T-helper 1 cell treated with Interleukin-12 subunit alpha and Interleukin-12 subunit beta and Interleukin-4 antibody, amounts not matched to agents 30 ng/mL and 1 ng/mL, for 36 hours (primary cell): ENCODE data around the gene ARMC5. TPM values are rescaled to one million over a fixed set of nuclear protein-coding genes. Genes with fewer than 3 reads are reported as not detected.
"Not testable (repeated sequence)": the region's sequence is repeated elsewhere in the genome, so short reads cannot be mapped to it uniquely, and the experiment has no call there.

ENCODE experiments used
- intact Hi-C: fragments of 100-400 bp; cut with micrococcal nuclease; formaldehyde crosslinking; loops from one replicate; pipeline ENCODE4 v1.15.1; 2024
- total RNA-seq: library from RNA; stranded (reverse); gene quantifications from 2 replicates; pipeline ENCODE4 v1.2.3, GENCODE V29; 2022

Gene ARMC5
- total RNA-seq, 1 donor from 2014 or later, result 15.2 TPM

DNA sequence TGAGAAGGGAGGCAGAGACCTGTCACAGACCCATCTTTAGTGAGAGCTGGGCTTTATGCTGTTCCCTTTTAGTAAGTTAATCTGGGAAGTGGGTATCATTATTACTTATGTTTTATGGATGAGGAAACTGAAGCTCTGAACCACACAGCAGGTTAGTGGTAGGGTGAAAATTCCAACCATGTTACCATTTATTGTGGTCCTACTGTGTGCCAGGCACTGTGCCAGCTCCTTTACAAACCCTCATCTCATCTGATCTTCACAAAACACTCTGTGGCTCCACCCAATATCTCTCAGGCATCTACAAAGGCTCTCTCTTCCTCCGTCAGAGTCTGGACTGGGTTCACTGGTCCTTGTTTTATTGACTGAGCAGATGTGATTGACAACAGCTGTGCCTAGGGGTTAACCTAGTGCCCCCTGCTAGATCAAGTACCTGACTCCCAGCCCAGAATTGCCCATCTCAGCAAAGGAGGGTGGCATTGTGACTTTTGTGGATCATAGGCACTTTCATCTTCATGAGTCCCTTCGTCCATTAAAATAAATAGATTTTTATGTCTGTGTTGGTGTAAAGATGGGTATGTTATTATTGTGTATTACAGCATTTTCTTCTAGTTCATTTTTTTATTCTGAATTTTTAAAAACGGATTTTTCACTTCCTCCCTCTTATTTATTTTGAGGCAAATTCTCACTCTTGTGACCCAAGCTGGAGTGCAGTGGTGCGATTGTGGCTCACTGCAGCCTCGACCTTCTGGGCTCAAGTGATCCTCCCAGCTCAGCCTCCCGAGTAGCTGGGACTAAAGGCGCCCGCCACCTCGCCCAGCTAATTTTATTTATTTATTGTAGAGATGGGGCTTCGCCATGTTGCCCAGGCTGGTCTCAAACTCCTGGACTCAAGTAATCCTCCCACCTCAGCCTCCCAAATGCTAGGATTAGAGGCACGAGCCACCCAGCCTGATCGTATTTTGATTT is 15.8 kb downstream of the ARMC5 start:
- intact Hi-C loops, result loop anchor here (5.0 kb wide), 3 partner anchors 48 to 392 kb away; partner anchors contain the start of gene COX6A2

DNA sequence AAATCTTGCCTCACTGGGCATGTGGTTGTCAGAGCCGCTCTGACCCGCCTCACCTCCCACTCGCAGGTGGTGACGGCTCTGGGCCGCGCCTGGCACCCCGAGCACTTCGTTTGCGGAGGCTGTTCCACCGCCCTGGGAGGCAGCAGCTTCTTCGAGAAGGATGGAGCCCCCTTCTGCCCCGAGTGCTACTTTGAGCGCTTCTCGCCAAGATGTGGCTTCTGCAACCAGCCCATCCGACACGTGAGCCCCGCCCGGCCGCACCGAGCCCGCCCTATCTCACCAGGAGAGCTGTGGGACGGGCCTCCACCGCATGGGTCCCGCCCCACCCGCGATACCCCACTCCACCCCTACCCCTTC is 16.6 kb downstream of the ARMC5 start:
- intact Hi-C loops, result loop anchor here (1.0 to 5.0 kb wide), 5 partner anchors 11 to 391 kb away; partner anchors contain the start of gene COX6A2

GRCh38 chr16:31476303-31477219 is 17.3 kb downstream of the ARMC5 start:
- intact Hi-C loops, result loop anchor here (1.0 to 5.0 kb wide), 6 partner anchors 11 to 391 kb away; partner anchors contain the start of genes ARMC5 and COX6A2

- intact Hi-C loops, result loop anchor here (1.0 to 5.0 kb wide), 4 partner anchors 18 to 390 kb away; partner anchors contain the start of genes ARMC5 and COX6A2
These were observed 18.2 kb downstream of the ARMC5 start for GRCh38 chr16:31477220-31478216.

- intact Hi-C loops, result loop anchor here (5.0 kb wide), 3 partner anchors 52 to 388 kb away; partner anchors contain the start of gene COX6A2
These were observed 19.7 kb downstream of the ARMC5 start for GRCh38 chr16:31478956-31479355.

- intact Hi-C loops, result loop anchor here (5.0 kb wide), 3 partner anchors 52 to 388 kb away; partner anchors contain the start of gene COX6A2
These were observed 20.4 kb downstream of the ARMC5 start for GRCh38 chr16:31479751-31480150.

- intact Hi-C loops, result no loop called here
These were observed 21.7 kb downstream of the ARMC5 start for GRCh38 chr16:31480851-31481536.

DNA sequence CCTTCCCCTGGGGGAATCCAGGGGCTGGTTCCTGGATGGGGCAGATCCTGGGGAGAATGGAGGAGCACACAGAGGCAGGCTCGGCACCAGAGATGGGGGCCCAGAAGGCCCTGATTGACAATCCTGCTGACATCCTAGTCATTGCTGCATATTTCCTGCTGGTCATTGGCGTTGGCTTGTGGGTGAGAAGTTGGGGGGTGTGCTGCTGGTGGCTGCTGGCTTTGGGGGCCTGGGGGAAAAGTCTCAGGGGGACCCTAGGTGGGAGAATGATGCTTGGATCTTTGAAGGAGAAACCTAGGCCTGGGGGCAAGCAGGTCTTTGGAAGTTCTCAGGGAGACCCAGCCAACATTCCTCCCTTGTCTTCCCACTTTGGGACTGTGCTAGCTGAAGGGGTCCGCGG is 23.8 kb downstream of the ARMC5 start, which contains the start of gene SLC5A2:
Gene SLC5A2 (plus strand): TSS at position 43 of the 400 bp plus-strand sequence. CDS start 14 bp downstream, at position 57.
- intact Hi-C loops, result no loop called here

- intact Hi-C loops, result not testable (repeated sequence)
These were observed 24.7 kb downstream of the ARMC5 start for GRCh38 chr16:31484048-31484447.

DNA sequence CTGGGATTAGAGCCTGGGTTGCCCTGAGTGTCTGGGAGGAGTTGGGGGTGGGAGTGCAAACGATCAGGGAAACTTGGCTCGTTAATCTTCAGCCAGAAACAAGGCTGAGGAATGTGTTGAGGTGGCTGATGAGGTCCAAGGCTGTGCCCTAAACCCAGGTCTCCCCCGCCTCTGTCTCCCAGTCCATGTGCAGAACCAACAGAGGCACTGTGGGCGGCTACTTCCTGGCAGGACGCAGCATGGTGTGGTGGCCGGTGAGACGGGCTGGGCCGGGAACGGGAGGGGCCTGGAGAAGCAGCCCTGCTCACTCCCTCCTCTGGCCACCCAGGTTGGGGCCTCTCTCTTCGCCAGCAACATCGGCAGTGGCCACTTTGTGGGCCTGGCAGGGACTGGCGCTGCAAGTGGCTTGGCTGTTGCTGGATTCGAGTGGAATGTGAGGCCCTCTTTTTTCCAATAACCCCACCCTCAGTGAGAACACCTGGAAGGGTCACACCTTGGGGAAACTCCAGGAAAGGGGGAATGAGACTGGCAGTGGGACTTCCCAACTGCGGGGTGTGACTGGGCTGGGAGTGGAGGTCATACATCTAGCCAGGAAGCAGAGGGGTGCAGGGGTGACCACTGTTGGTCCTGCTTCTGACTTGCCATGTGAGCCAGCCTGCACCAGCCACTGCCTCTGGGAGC is 25.3 kb downstream of the ARMC5 start:
- intact Hi-C loops, result no loop called here

- intact Hi-C loops, result no loop called here
These were observed 26.3 kb downstream of the ARMC5 start for GRCh38 chr16:31485571-31485970.

- intact Hi-C loops, result no loop called here
These were observed 26.7 kb downstream of the ARMC5 start for GRCh38 chr16:31486045-31486444.

DNA sequence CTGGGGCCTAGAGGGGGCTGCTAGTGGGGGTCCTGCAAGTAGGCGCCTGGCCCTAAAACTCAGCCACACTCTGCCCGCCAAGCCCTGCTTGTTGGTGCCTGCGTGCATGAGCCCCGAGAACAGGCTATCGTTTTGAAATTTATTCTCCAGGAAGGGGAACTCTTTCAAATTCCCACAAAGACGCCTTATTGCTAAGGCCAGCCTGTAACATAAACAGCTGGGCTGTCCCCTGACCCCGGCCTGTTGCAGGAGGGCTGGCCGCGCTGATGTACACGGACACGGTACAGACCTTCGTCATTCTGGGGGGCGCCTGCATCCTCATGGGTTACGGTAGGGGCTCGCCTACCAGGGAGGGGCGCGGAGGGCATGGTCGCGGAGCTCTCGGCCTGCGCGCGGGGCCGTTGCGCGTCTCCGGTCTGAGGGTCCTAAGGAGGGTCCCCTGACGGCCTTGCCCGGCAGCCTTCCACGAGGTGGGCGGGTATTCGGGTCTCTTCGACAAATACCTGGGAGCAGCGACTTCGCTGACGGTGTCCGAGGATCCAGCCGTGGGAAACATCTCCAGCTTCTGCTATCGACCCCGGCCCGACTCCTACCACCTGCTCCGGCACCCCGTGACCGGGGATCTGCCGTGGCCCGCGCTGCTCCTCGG is 27.9 kb downstream of the ARMC5 start:
- intact Hi-C loops, result loop anchor here (1.0 kb wide), 2 partner anchors 11 to 21 kb away; partner anchors contain the start of gene RUSF1

GRCh38 chr16:31487720-31488467 is 28.6 kb downstream of the ARMC5 start:
- intact Hi-C loops, result loop anchor here (1.0 kb wide), 2 partner anchors 12 to 20 kb away; partner anchors contain the start of gene RUSF1

DNA sequence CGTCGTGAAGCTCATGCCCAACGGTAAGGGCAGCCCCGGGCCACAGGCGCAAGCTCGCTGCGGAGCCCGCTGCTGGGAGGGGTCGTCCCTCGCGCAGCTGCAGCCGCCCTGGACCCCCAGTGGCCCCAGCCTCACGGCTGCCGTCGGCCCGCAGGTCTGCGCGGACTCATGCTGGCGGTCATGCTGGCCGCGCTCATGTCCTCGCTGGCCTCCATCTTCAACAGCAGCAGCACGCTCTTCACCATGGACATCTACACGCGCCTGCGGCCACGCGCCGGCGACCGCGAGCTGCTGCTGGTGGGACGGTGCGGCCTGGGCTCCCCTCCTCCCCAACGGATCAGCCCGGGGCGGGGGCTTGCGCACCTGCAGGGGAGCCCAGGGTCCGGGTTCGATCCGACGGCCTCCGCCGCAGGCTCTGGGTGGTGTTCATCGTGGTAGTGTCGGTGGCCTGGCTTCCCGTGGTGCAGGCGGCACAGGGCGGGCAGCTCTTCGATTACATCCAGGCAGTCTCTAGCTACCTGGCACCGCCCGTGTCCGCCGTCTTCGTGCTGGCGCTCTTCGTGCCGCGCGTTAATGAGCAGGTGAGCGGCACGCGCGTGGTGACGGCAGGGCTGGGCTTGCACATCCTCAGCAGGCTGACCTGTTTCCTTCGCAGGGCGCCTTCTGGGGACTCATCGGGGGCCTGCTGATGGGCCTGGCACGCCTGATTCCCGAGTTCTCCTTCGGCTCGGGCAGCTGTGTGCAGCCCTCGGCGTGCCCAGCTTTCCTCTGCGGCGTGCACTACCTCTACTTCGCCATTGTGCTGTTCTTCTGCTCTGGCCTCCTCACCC is 29.4 kb downstream of the ARMC5 start:
- intact Hi-C loops, result no loop called here

- intact Hi-C loops, result no loop called here
These were observed 29.9 kb downstream of the ARMC5 start for GRCh38 chr16:31489298-31489564.
